K562 treated with DMSO at 1 percent for 24 hours (cell line): Measurements from ENCODE around the gene LMNB1. TPM values are rescaled to one million over a fixed set of nuclear protein-coding genes. Genes with fewer than 3 reads are reported as not detected.

Source experiments
- total RNA-seq: library from RNA; unstranded; fragments of 300-600 nt; gene quantifications from 2 replicates; pipeline ENCODE4 v1.2.3, GENCODE V29; 2022; ENCODE audit warnings: low read depth; ENCODE audit not compliant: insufficient read depth

The LMNB1 gene
- total RNA-seq = 102 TPM in 2 replicates

GRCh38 chr5:126776499-126777256 is at the start of gene LMNB1:
Gene LMNB1, plus strand, starts transcription at chr5:126777136. Its CDS starts 373 bp downstream, at chr5:126777509.

Other genes starting within 250 kb of the LMNB1 start
- not detected in 2 replicates for gene ALDH7A1, start 181.9 kb upstream of the LMNB1 start, total RNA-seq
- gene PHAX, start 176.2 kb upstream of the LMNB1 start, total RNA-seq = 13.0 and 16.1 TPM in 2 replicates